Neuronal stem cell (in vitro differentiated cells): Measurements from ENCODE around the gene ARPP21. TPM values are rescaled to one million over a fixed set of nuclear protein-coding genes. Genes with fewer than 3 reads are reported as not detected.

Experiments used
- DNase-seq: peaks from one replicate; pipeline ENCODE4 v3.0.0-alpha.2; 2013; ENCODE audit warnings: low spot score
- H2AFZ ChIP-seq: one replicate; pipeline ENCODE4 v1.6.1; 2013; ENCODE audit warnings: mild to moderate bottlenecking, low read length, inconsistent platforms
- H2AK5ac ChIP-seq: 2 replicates; pipeline ENCODE4 v1.6.1; 2013; ENCODE audit warnings: low read depth, mild to moderate bottlenecking, inconsistent platforms, low read length, moderate library complexity, mixed read lengths
- H2BK120ac ChIP-seq: 2 replicates; pipeline ENCODE4 v1.6.1; 2013; ENCODE audit warnings: low read depth, mild to moderate bottlenecking, inconsistent platforms, low read length, moderate library complexity, mixed read lengths
- H2BK12ac ChIP-seq: one replicate; pipeline ENCODE4 v1.6.1; 2013; ENCODE audit warnings: low read length, inconsistent platforms
- H2BK15ac ChIP-seq: 2 replicates; pipeline ENCODE4 v1.6.1; 2013; ENCODE audit warnings: mild to moderate bottlenecking, low read length, inconsistent platforms, mixed read lengths
- H2BK5ac ChIP-seq: one replicate; pipeline ENCODE4 v1.6.1; 2013; ENCODE audit warnings: inconsistent platforms, mild to moderate bottlenecking, low read length, moderate library complexity
- H3K14ac ChIP-seq: one replicate; pipeline ENCODE4 v1.6.1; 2013; ENCODE audit warnings: low read length, inconsistent platforms
- H3K18ac ChIP-seq: 2 replicates; pipeline ENCODE4 v1.6.1; 2013; ENCODE audit warnings: low read length, inconsistent platforms
- H3K23ac ChIP-seq: 2 replicates; pipeline ENCODE4 v1.6.1; 2013; ENCODE audit warnings: low read depth, mild to moderate bottlenecking, mixed read lengths, low read length, inconsistent platforms; ENCODE audit not compliant: poor library complexity
- H3K27ac ChIP-seq: replicated peaks from 3 replicates; pipeline ENCODE4 v1.5.1; 2013; ENCODE audit warnings: low read length, inconsistent platforms
- H3K27me3 ChIP-seq, 3 experiments: 2 replicates each; pipeline ENCODE4 v1.6.1; 2013; ENCODE audit warnings: low read length in 3 of 3, mild to moderate bottlenecking in 2 of 3, inconsistent platforms in 1 of 3, low read depth in 1 of 3, mixed read lengths in 1 of 3, moderate library complexity in 1 of 3; ENCODE audit not compliant: control insufficient read depth in 3 of 3, insufficient read depth in 3 of 3
- H3K36me3 ChIP-seq, 2 donors: replicated peaks in 1 of 2; 2 replicates each; pipeline ENCODE4 v1.6.1; 2013; ENCODE audit warnings: low read length in 2 of 2; ENCODE audit not compliant: control insufficient read depth in 2 of 2, insufficient read depth in 2 of 2
- H3K4ac ChIP-seq: 2 replicates; pipeline ENCODE4 v1.6.1; 2013; ENCODE audit warnings: inconsistent platforms, mild to moderate bottlenecking, low read length, moderate library complexity
- H3K4me1 ChIP-seq, 2 donors: 1 replicate in 1 of 2; 2 replicates in 1 of 2; pipeline ENCODE4 v1.6.1; 2013; ENCODE audit warnings: low read length in 2 of 2, low read depth in 1 of 2; ENCODE audit not compliant: control insufficient read depth in 2 of 2, insufficient read depth in 1 of 2
- H3K4me2 ChIP-seq: one replicate; pipeline ENCODE4 v1.6.1; 2013; ENCODE audit warnings: mild to moderate bottlenecking, low read length, inconsistent platforms; ENCODE audit not compliant: insufficient read depth, poor library complexity, severe bottlenecking
- H3K4me3 ChIP-seq, 2 donors: 2 replicates each; pipeline ENCODE4 v1.5.1; 2013; ENCODE audit warnings: low read length in 2 of 2, mild to moderate bottlenecking in 2 of 2, inconsistent platforms in 1 of 2, moderate library complexity in 1 of 2
- H3K79me1 ChIP-seq: one replicate; pipeline ENCODE4 v1.6.1; 2013; ENCODE audit warnings: low read depth, mild to moderate bottlenecking, inconsistent platforms, low read length, moderate library complexity
- H3K9ac ChIP-seq: one replicate; pipeline ENCODE4 v1.6.1; 2013; ENCODE audit warnings: mild to moderate bottlenecking, low read depth, low read length, inconsistent platforms; ENCODE audit not compliant: poor library complexity
- H3K9me3 ChIP-seq, 2 donors: replicated peaks in 1 of 2; 2 replicates each; pipeline versions ENCODE3 to v1.6.1; 2013; ENCODE audit warnings: low read length in 2 of 2, mild to moderate bottlenecking in 2 of 2, inconsistent platforms in 1 of 2, low read depth in 1 of 2, mixed read lengths in 1 of 2, moderate library complexity in 1 of 2; ENCODE audit not compliant: control insufficient read depth in 2 of 2, insufficient read depth in 1 of 2
- H4K8ac ChIP-seq: one replicate; pipeline ENCODE4 v1.6.1; 2013; ENCODE audit warnings: low read depth, mild to moderate bottlenecking, inconsistent platforms, low read length, moderate library complexity
- H4K91ac ChIP-seq: one replicate; pipeline ENCODE4 v1.6.1; 2013; ENCODE audit warnings: low read length, low read depth, mild to moderate bottlenecking, inconsistent platforms; ENCODE audit not compliant: poor library complexity
- WGBS, 2 donors: extraction: QIAGEN DNeasy Blood & Tissue Kit; methylation state at CpG; one replicate each; pipeline ENCODE4 v1.1.7; 2013; ENCODE audit warnings: missing lambda C conversion rate in 2 of 2, mixed read lengths in 1 of 2; ENCODE audit not compliant: insufficient read length in 2 of 2, insufficient replicate concordance in 1 of 2; ENCODE audit errors: extremely low coverage in 2 of 2; 5-methylcytosine and 5-hydroxymethylcytosine counted together
- polyA plus RNA-seq, 2 experiments: library from polyadenylated mRNA; stranded (reverse); fragments of 200-250 nt; gene quantifications; one replicate each; pipeline ENCODE4 v1.2.3, GENCODE V29; 2013

ARPP21 gene
- 0.13 TPM for polyA plus RNA-seq (2013, experiment 1 of 2)
- 0.10 TPM for polyA plus RNA-seq (2013, experiment 2 of 2)

- no peaks in the 10 kb centered on the region for H3K79me1 ChIP-seq
- no peak within 1 kb of the TSS for H3K27ac ChIP-seq
- peak within 1 kb of the TSS; percentile 89 for H3K14ac ChIP-seq
- peaks cover 6 to 70% (median 21%) of the 10 kb centered on the region in 3 experiments for H3K27me3 ChIP-seq
- peaks cover 5 to 7% of the 10 kb centered on the region in 2 donors for H3K9me3 ChIP-seq
- H2BK120ac ChIP-seq, result peak within 1 kb of the TSS; percentile 83
- H3K36me3 ChIP-seq, result no peaks in the 10 kb centered on the region
- peak within 1 kb of the TSS; percentile 39 for H2BK5ac ChIP-seq
- DNase-seq, result peak; percentile 49
- H3K4me2 ChIP-seq, result peak within 1 kb of the TSS; percentile 94
- peak within 1 kb of the TSS; percentile 83 for H2AFZ ChIP-seq
- H3K4me3 ChIP-seq, result peak within 1 kb of the TSS; percentile 32 to 86
- H3K23ac ChIP-seq, result peak within 1 kb of the TSS; percentile 50
- H3K18ac ChIP-seq, result peak within 1 kb of the TSS; percentile 29
- H2BK15ac ChIP-seq, result peak within 1 kb of the TSS; percentile 40
- no peak within 1 kb of the TSS for H2AK5ac ChIP-seq
- peak within 1 kb of the TSS; percentile 93 for H3K9ac ChIP-seq
- H3K4me1 ChIP-seq, result peaks cover 3 to 4% of the 10 kb centered on the region in 2 donors
- no peak within 1 kb of the TSS for H3K4ac ChIP-seq
- no CpG with 5 or more reads among the region's 83 CpGs for WGBS, 2 donors
- H4K91ac ChIP-seq, result no peak within 1 kb of the TSS
- peak within 1 kb of the TSS; percentile 90 for H2BK12ac ChIP-seq
- peak within 1 kb of the TSS; percentile 23 for H4K8ac ChIP-seq
Measured at GRCh38 chr3:35639254-35640186, at the start of gene ARPP21. ARPP21 (plus strand) TSS chr3:35639525; CDS start chr3:35681752, 42,227 bp downstream.

- H3K4ac ChIP-seq, result no peak overlapping the region
- no peak overlapping the region for H4K8ac ChIP-seq
- H2BK12ac ChIP-seq, result no peak overlapping the region
- H2AFZ ChIP-seq, result no peak overlapping the region
- H3K23ac ChIP-seq, result no peak overlapping the region
- H3K9ac ChIP-seq, result no peak overlapping the region
- H3K14ac ChIP-seq, result no peak overlapping the region
- DNase-seq, result no peak
- H3K4me3 ChIP-seq, result no peak overlapping the region
- H4K91ac ChIP-seq, result no peak overlapping the region
- no peaks in the 10 kb centered on the region for H3K79me1 ChIP-seq
- no peak overlapping the region for H2BK5ac ChIP-seq
- WGBS, 2 donors, result no CpG with 5 or more reads among the region's 5 CpGs
- H3K18ac ChIP-seq, result no peak overlapping the region
- no peaks in the 10 kb centered on the region for H3K27me3 ChIP-seq
- H3K4me2 ChIP-seq, result no peak overlapping the region
- H2BK15ac ChIP-seq, result no peak overlapping the region
- no peak overlapping the region for H3K27ac ChIP-seq
- H3K9me3 ChIP-seq, result no peaks in the 10 kb centered on the region
- H2BK120ac ChIP-seq, result no peak overlapping the region
- no peaks in the 10 kb centered on the region for H3K36me3 ChIP-seq
- no peak overlapping the region for H2AK5ac ChIP-seq
- H3K4me1 ChIP-seq, result peaks cover 0 to 1% of the 10 kb centered on the region in 2 donors
Measured at GRCh38 chr3:35592589-35593295, 46.6 kb upstream of the ARPP21 start.

- Histone ChIP-seq H2BK120ac (no peak overlapping the region), H3K27me3 (no peaks in the 10 kb centered on the region), H3K23ac (no peak overlapping the region), H3K4ac (no peak overlapping the region), H3K9me3 (no peaks in the 10 kb centered on the region), H2BK5ac (no peak overlapping the region), H3K79me1 (no peaks in the 10 kb centered on the region), H3K4me2 (no peak overlapping the region), H3K4me3 (no peak overlapping the region), H3K4me1 (peaks cover 0 to 1% of the 10 kb centered on the region in 2 donors), H3K36me3 (no peaks in the 10 kb centered on the region), H3K18ac (no peak overlapping the region), H2BK12ac (no peak overlapping the region), H2BK15ac (no peak overlapping the region), H3K27ac (no peak overlapping the region), H3K14ac (no peak overlapping the region), H2AFZ (no peak overlapping the region), H3K9ac (no peak overlapping the region), H2AK5ac (no peak overlapping the region), H4K91ac (no peak overlapping the region), H4K8ac (no peak overlapping the region)
- no peak for DNase-seq
Measured at GRCh38 chr3:35594739-35595138, 44.6 kb upstream of the ARPP21 start.
